Measurements from ENCODE around the gene CCDC177. TPM values are rescaled to one million over a fixed set of nuclear protein-coding genes. Genes with fewer than 3 reads are reported as not detected.

Gene CCDC177
- total RNA-seq, 1 experiment from 2014 or later: 0.82 TPM

DNA sequence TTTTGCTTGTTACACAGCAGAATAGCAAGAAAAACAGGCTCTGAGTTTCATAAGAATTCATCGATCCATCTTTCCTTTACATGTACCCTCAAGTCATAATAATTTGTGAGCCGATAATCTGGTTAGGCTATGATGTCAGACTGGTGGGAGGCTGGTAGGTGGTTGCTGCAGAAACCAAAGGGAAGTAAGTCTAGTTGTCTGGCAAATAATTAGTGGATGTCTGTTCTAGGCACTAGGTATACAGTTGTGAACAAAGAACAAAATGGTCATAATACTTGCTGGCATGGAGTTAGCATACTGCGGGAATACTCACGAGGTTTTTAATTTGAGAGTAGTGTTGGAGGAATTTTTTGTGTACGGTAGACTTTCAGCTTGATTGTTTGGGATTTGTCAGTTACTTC is 45.5 kb upstream of the CCDC177 start:
- POLR2A ChIA-PET: no interaction called here
- Mint-ChIP-seq H3K4me1 (ENCODE audit: low read depth, unreplicated experiment) (peaks cover 7% of the 10 kb centered on the region), H3K27ac (ENCODE audit: unreplicated experiment) (no peak overlapping the region)

GRCh38 chr14:69619012-69619411 is 44.3 kb upstream of the CCDC177 start:
- Mint-ChIP-seq H3K4me3 (ENCODE audit: unreplicated experiment) (no peak overlapping the region), H3K27ac (ENCODE audit: unreplicated experiment) (no peak overlapping the region), H3K36me3 (ENCODE audit: insufficient read depth, unreplicated experiment) (no peaks in the 10 kb centered on the region), H3K9me3 (ENCODE audit: unreplicated experiment) (no peaks in the 10 kb centered on the region), H3K4me1 (ENCODE audit: low read depth, unreplicated experiment) (peaks cover 16% of the 10 kb centered on the region), H3K27me3 (ENCODE audit: insufficient read depth, unreplicated experiment) (no peaks in the 10 kb centered on the region)
- Histone ChIP-seq H3K36me3 (ENCODE audit: control insufficient read depth, insufficient read depth, low read length) (no peaks in the 10 kb centered on the region), H3K27me3 (replicated peaks; ENCODE audit: control insufficient read depth, insufficient read depth, low read length) (no peaks in the 10 kb centered on the region), H3K4me3 (ENCODE audit: low read depth, low read length) (no peak overlapping the region), H3K9me3 (no peaks in the 10 kb centered on the region), H3K4me1 (peaks cover 7% of the 10 kb centered on the region; the same call in 1 of the 2 replicates)
- ChIA-PET CTCF (no interaction called here), POLR2A (no interaction called here)
- no peak for DNase-seq
- BruUV-seq (replicated peaks): no TSS peak
- intact Hi-C loops (cut with micrococcal nuclease; ENCODE audit: unreplicated experiment): no loop called here
- TF ChIP-seq CTCF (IDR thresholded peaks at IDR 0.05; ENCODE audit: insufficient read depth in 1 of 2, low read depth in 1 of 2, low read length in 1 of 2, severe bottlenecking in 1 of 2, unreplicated experiment in 1 of 2): no peak

More for the DNA sequence above, 45.5 kb upstream of the CCDC177 start:
- H3K36me3 ChIP-seq (ENCODE audit: control insufficient read depth, insufficient read depth, low read length): no peaks in the 10 kb centered on the region
- H3K36me3 Mint-ChIP-seq (ENCODE audit: insufficient read depth, unreplicated experiment): no peaks in the 10 kb centered on the region
- no TSS peak for BruUV-seq (replicated peaks)
- no peak for DNase-seq
- no peak overlapping the region for H3K4me3 Mint-ChIP-seq (ENCODE audit: unreplicated experiment)
- no peaks in the 10 kb centered on the region for H3K27me3 Mint-ChIP-seq (ENCODE audit: insufficient read depth, unreplicated experiment)
- H3K27me3 ChIP-seq (replicated peaks; ENCODE audit: control insufficient read depth, insufficient read depth, low read length): no peaks in the 10 kb centered on the region
- intact Hi-C loops (cut with micrococcal nuclease; ENCODE audit: unreplicated experiment): no loop called here
- no peaks in the 10 kb centered on the region for H3K9me3 ChIP-seq
- H3K4me1 ChIP-seq: no peaks in the 10 kb centered on the region
- TF ChIP-seq CTCF (IDR thresholded peaks at IDR 0.05; ENCODE audit: insufficient read depth in 1 of 2, low read depth in 1 of 2, low read length in 1 of 2, severe bottlenecking in 1 of 2, unreplicated experiment in 1 of 2): no peak
- H3K9me3 Mint-ChIP-seq (ENCODE audit: unreplicated experiment): no peaks in the 10 kb centered on the region
- CTCF ChIA-PET: no interaction called here
- H3K4me3 ChIP-seq (ENCODE audit: low read depth, low read length): no peak overlapping the region

DNA sequence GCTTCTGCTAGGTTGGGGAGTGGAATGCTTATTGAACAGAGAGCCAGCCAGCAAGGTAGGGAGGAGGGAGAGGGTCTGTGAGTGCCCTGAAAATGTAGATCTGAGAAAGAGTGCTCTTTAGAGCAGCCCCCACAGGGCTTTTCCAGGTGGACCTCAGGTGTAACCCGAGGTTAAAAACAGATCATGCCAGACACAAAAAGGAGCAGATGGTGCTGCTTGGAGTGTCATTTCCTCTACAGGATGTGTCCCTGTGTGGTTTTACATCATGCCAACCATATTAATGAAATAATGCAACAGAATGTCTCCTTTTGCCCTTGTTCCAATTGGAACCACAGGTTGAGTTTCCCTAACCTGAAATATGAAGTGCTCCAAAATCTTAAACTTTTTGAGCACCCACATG is 43.1 kb upstream of the CCDC177 start:
- no peak for DNase-seq
- Mint-ChIP-seq H3K36me3 (ENCODE audit: insufficient read depth, unreplicated experiment) (no peaks in the 10 kb centered on the region), H3K4me1 (ENCODE audit: low read depth, unreplicated experiment) (peaks cover 26% of the 10 kb centered on the region), H3K9me3 (ENCODE audit: unreplicated experiment) (no peaks in the 10 kb centered on the region), H3K27me3 (ENCODE audit: insufficient read depth, unreplicated experiment) (no peaks in the 10 kb centered on the region), H3K4me3 (ENCODE audit: unreplicated experiment) (no peak overlapping the region), H3K27ac (ENCODE audit: unreplicated experiment) (no peak overlapping the region)
- Histone ChIP-seq H3K4me1 (peaks cover 20% of the 10 kb centered on the region), H3K27me3 (replicated peaks; ENCODE audit: control insufficient read depth, insufficient read depth, low read length) (no peaks in the 10 kb centered on the region), H3K9me3 (no peaks in the 10 kb centered on the region), H3K4me3 (ENCODE audit: low read depth, low read length) (no peak overlapping the region), H3K36me3 (ENCODE audit: control insufficient read depth, insufficient read depth, low read length) (no peaks in the 10 kb centered on the region)
- POLR2A ChIA-PET: no interaction called here
- CTCF ChIA-PET: no interaction called here
- BruUV-seq (replicated peaks): no TSS peak
- intact Hi-C loops (cut with micrococcal nuclease; ENCODE audit: unreplicated experiment): no loop called here
- TF ChIP-seq CTCF (IDR thresholded peaks at IDR 0.05; ENCODE audit: insufficient read depth in 1 of 2, low read depth in 1 of 2, low read length in 1 of 2, severe bottlenecking in 1 of 2, unreplicated experiment in 1 of 2): no peak

Measured in Caco-2 (cell line).